SK-N-SH (cell line): ENCODE data around the gene IL17REL. TPM values are rescaled to one million over a fixed set of nuclear protein-coding genes. Genes with fewer than 3 reads are reported as not detected.

Source experiments
- CTCF ChIA-PET: fragments of 300-600, 350-600 bp; formaldehyde crosslinking; extraction: SDS; loops from one replicate; lab custom pipeline; 2021; lab: Yijun Ruan, JAX
- POLR2A ChIA-PET: fragments of 350-600 bp; sonication (Branson Sonifier 250); formaldehyde crosslinking; extraction: SDS; loops from one replicate; lab custom pipeline; 2020; ENCODE audit warnings: antibody characterized with exemption, inconsistent platforms; lab: Yijun Ruan, JAX
- DNase-seq: peaks from one replicate; pipeline ENCODE4 v3.0.0; 2012
- H2AFZ ChIP-seq: fragments of 200-600 bp; sonication (generic); 2 replicates; pipeline ENCODE4 v1.8.1; 2016; ENCODE audit warnings: antibody characterized with exemption, mild to moderate bottlenecking, low read depth
- H3F3A ChIP-seq: fragments of 200-600 bp; sonication (generic); replicated peaks from 2 replicates; pipeline ENCODE3; 2016; ENCODE audit warnings: antibody characterized with exemption, mild to moderate bottlenecking; ENCODE audit not compliant: insufficient read depth
- H3K27ac ChIP-seq, 2 experiments: fragments of 200-500 bp in 1 of 2; fragments of 200-600 bp in 1 of 2; sonication (Bioruptor generic) in 1 of 2; sonication (generic), shearing (Covaris generic) in 1 of 2; 2 replicates each; pipeline versions ENCODE4 v1.5.1 to v1.6.1; 2014 to 2016; ENCODE audit warnings: low read depth in 2 of 2, inconsistent platforms in 1 of 2, low read length in 1 of 2, mild to moderate bottlenecking in 1 of 2, mixed read lengths in 1 of 2
- H3K27me3 ChIP-seq: fragments of 200-600 bp; sonication (generic), shearing (Covaris generic); 2 replicates; pipeline ENCODE4 v1.6.1; 2016; ENCODE audit warnings: mixed run types; ENCODE audit not compliant: insufficient read depth
- H3K36me3 ChIP-seq, 2 experiments: fragments of 200-500 bp in 1 of 2; fragments of 200-600 bp in 1 of 2; sonication (Bioruptor generic) in 1 of 2; sonication (generic) in 1 of 2; replicated peaks in 1 of 2; 2 replicates each; pipeline versions ENCODE3 to v1.5.1; 2014 to 2016; ENCODE audit warnings: low read length in 1 of 2, mild to moderate bottlenecking in 1 of 2; ENCODE audit not compliant: insufficient read depth in 2 of 2, control insufficient read depth in 1 of 2
- H3K4me1 ChIP-seq, 2 experiments: fragments of 200-500 bp in 1 of 2; fragments of 200-600 bp in 1 of 2; sonication (Bioruptor generic) in 1 of 2; sonication (generic), shearing (Covaris generic) in 1 of 2; 2 replicates each; pipeline versions ENCODE4 v1.5.1 to v1.6.1; 2014 to 2016; ENCODE audit warnings: low read depth in 1 of 2, low read length in 1 of 2, mixed run types in 1 of 2; ENCODE audit not compliant: insufficient read depth in 2 of 2, control insufficient read depth in 1 of 2
- H3K4me2 ChIP-seq: fragments of 200-600 bp; sonication (generic), shearing (Covaris generic); 2 replicates; pipeline ENCODE4 v1.6.1; 2017; ENCODE audit warnings: mixed run types
- H3K4me3 ChIP-seq, 2 experiments: fragments of 200-500 bp in 1 of 2; fragments of 200-600 bp in 1 of 2; sonication (Bioruptor generic) in 1 of 2; sonication (generic), shearing (Covaris generic) in 1 of 2; 2 replicates each; pipeline versions ENCODE4 v1.5.1 to v1.8.1; 2014 to 2016; ENCODE audit warnings: low read depth in 2 of 2, inconsistent platforms in 1 of 2, low read length in 1 of 2, mild to moderate bottlenecking in 1 of 2, mixed read lengths in 1 of 2, moderate library complexity in 1 of 2
- H3K79me2 ChIP-seq: fragments of 200-600 bp; sonication (generic); 2 replicates; pipeline ENCODE4 v1.8.1; 2017; ENCODE audit warnings: mild to moderate bottlenecking; ENCODE audit not compliant: insufficient read depth
- H3K9ac ChIP-seq: fragments of 200-600 bp; sonication (generic); 2 replicates; pipeline ENCODE4 v1.6.1; 2017; ENCODE audit warnings: mixed run types
- H3K9me2 ChIP-seq: fragments of 200-600 bp; sonication (generic); 2 replicates; pipeline ENCODE4 v1.6.1; 2017; ENCODE audit warnings: mixed run types
- H3K9me3 ChIP-seq: fragments of 200-600 bp; sonication (generic); 2 replicates; pipeline ENCODE4 v1.6.1; 2017; ENCODE audit warnings: mixed run types, mild to moderate bottlenecking, moderate library complexity
- H4K20me1 ChIP-seq: fragments of 200-600 bp; sonication (generic); 2 replicates; pipeline ENCODE4 v1.6.1; 2017; ENCODE audit warnings: mild to moderate bottlenecking, mixed run types; ENCODE audit not compliant: insufficient read depth
- CHD2 ChIP-seq: fragments of 150-350 bp; IDR thresholded peaks from 2 replicates; pipeline ENCODE4 v1.6.1; 2018; ENCODE audit warnings: low read length; ENCODE audit not compliant: partially characterized antibody
- EZH2phosphoT487 ChIP-seq: fragments of 200-600 bp; sonication (generic); IDR thresholded peaks from 2 replicates; pipeline ENCODE4 v1.6.1; 2017; ENCODE audit warnings: low read depth, mixed run types, mild to moderate bottlenecking, antibody characterized with exemption, moderate library complexity, borderline replicate concordance
- FOXJ3 ChIP-seq: sonication (generic); formaldehyde crosslinking; IDR thresholded peaks from 2 replicates; pipeline ENCODE4 v1.5.1; 2020; ENCODE audit warnings: mild to moderate bottlenecking, missing genetic modification reagents
- FOXM1 ChIP-seq: IDR thresholded peaks from 2 replicates; pipeline ENCODE4 v1.4.0; 2012; ENCODE audit warnings: low read depth, mild to moderate bottlenecking
- PBX3 ChIP-seq: IDR thresholded peaks from 2 replicates; pipeline ENCODE4; 2012
- RCOR1 ChIP-seq: fragments of 150-350 bp; IDR thresholded peaks from 2 replicates; pipeline ENCODE4 v1.6.1; 2017; ENCODE audit warnings: antibody characterized with exemption, low read length
- REST ChIP-seq: IDR thresholded peaks from 2 replicates; pipeline ENCODE4 v1.6.1; 2012; ENCODE audit warnings: mild to moderate bottlenecking, low read depth, low read length, moderate library complexity
- RFX5 ChIP-seq: IDR thresholded peaks from 2 replicates; pipeline ENCODE4 v1.6.1; 2012; ENCODE audit warnings: mild to moderate bottlenecking, improper control_type of control experiment, low read length
- TEAD4 ChIP-seq: IDR thresholded peaks from 2 replicates; pipeline ENCODE4 v1.4.0; 2012; ENCODE audit warnings: mild to moderate bottlenecking, borderline replicate concordance; ENCODE audit not compliant: insufficient read depth
- USF2 ChIP-seq: fragments of 150-350 bp; IDR thresholded peaks from 2 replicates; pipeline ENCODE4 v1.6.1; 2017; ENCODE audit warnings: antibody characterized with exemption, low read length, low read depth, borderline replicate concordance
- ZBTB33 ChIP-seq: IDR thresholded peaks from 2 replicates; pipeline ENCODE4 v1.4.0; 2012; ENCODE audit warnings: low read depth, borderline replicate concordance
- WGBS: methylation state at CpG from one replicate; pipeline ENCODE4 v1.1.6; 2017; ENCODE audit warnings: low lambda C conversion rate; 5-methylcytosine and 5-hydroxymethylcytosine counted together
- polyA plus RNA-seq, 3 experiments: library from polyadenylated mRNA; depleted of rRNA; stranded (reverse); fragments of >200 nt; gene quantifications; 2 replicates each; pipeline ENCODE4 v1.2.3, GENCODE V29; 2012

The IL17REL gene
- polyA plus RNA-seq, 1 of the 3 experiments (the other 2 are of a cell fraction) = not detected

DNA sequence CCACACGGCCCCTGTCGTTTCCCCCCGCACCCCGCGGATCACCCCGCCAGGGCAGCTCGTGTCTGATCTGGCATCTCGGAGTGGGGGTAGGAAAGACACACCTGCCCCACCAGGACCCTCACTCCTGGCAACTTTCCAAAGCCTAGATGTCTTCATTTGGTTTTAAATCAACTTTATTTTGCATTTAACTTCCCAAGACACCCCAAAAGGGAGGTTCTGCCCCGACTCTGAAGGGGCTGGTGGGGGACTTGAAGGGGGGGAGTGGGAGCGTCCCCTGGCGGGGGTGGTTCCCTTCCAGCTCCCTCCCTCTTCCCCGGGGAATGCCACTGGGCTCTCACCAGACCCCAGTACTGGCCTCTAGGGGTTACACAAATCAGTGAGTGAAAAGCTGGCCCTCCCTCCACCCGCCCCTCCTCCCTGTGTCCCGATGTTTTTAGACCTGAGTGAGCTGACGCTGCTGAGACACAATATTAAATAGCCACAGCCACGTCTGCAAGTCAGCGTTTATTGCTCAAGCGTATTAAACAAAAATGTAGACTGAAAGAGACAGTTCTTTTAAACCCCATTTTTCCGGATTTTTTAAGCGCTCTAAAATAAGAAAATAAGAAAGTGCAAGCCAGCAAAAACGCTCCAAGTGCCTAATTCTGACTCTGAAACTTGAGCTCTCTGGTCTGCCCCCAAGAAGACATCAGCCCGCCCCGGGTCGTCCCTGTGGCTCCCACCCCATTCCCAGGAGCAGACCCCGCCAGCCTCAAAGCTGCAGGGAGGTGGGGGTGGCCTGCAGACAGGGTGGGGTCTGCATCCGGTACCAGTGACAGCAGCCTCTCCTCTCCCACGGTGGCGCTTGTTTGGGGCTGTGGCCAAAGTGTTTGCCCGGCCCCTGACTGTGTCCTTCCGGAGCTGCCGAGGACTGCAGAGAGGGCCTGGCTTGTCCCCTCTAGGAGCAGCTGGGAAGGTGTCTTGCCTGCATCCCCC is 46.6 kb upstream of the IL17REL start:
- WGBS = 39% methylated on average over 23 of the region's 31 CpGs
- H3K9me2 ChIP-seq = no peaks in the 10 kb centered on the region
- H3F3A ChIP-seq = no peaks in the 10 kb centered on the region
- no peaks in the 10 kb centered on the region for H3K36me3 ChIP-seq
- H3K4me3 ChIP-seq = no peak overlapping the region
- H3K9me3 ChIP-seq = no peaks in the 10 kb centered on the region
- ChIA-PET CTCF (interaction anchor here (0.6 to 2.4 kb wide), 7 partner anchors 16 to 292 kb away, joined by 3 to 15 read pairs (median 3); no protein-coding TSS in a partner anchor), POLR2A (no interaction called here)
- no peak overlapping the region for H3K27ac ChIP-seq
- H3K4me2 ChIP-seq = no peak overlapping the region
- no peaks in the 10 kb centered on the region for H3K79me2 ChIP-seq
- no peaks in the 10 kb centered on the region; a peak in 1 of 4 replicates for H3K4me1 ChIP-seq
- H3K27me3 ChIP-seq = peaks cover 15% of the 10 kb centered on the region
- peak; percentile 86 for DNase-seq
- H3K9ac ChIP-seq = no peak overlapping the region
- H2AFZ ChIP-seq = no peak overlapping the region
- no peak for TF ChIP-seq PBX3
- no peak for TF ChIP-seq RCOR1
- no peak for TF ChIP-seq REST
- no peak for TF ChIP-seq CHD2
- TF ChIP-seq FOXM1 = no peak
- no peak for TF ChIP-seq RFX5
- no peak for TF ChIP-seq ZBTB33
- no peak for TF ChIP-seq FOXJ3 (CRISPR knock-in tag)
- TF ChIP-seq EZH2phosphoT487 = no peak
- no peak for TF ChIP-seq USF2
- TF ChIP-seq TEAD4 = no peak
- no peaks in the 10 kb centered on the region for H4K20me1 ChIP-seq
